Left hindlimb (tissue), 1 donor: Measurements from ENCODE around the gene ADAT2.

ENCODE experiments used
- DNase-seq: peaks from one replicate; pipeline ENCODE4 v3.0.0-alpha.2; 2018

The ADAT2 gene

DNA sequence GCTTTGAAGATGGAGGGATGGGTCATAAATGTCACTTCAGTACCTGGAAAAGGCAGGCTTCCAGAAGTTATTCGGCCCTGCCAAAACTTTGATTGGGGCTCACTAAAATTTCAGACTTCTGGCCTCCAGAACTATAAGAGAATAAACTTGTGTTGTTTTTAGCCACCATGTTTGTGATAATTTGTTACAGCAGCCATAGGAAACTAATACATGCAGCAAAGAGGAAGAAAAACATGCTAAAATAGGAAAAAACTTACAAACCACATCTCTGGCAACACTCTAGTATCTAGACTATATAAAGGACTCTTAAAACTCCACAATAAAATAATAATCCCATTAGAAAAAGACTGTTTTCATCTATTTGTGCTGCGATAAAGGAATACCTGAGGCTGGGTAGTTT lies 9.5 kb downstream of the ADAT2 start:
- DNase-seq = no peak

DNA sequence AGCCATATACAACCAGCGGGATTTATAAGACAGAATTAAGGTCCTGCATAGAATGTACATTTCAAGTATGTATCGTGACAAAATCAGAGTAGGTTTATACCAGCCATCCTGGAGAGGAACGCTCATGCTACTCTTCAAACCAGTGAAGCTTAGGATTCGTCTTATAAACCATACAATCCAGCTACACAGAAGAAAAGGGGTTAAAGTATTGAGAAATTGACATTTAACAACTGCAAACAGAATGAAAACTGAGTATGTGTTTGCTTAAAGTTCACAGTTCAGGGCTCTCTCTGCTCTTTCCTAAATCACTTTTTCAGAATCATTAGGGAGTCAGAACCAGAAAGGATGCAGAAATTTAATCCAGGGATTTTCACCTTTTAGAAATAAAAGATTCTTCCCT lies 17.9 kb downstream of the ADAT2 start:
- no peak for DNase-seq

- no peak for DNase-seq
Measured at GRCh38 chr6:143431226-143431625, 19.3 kb downstream of the ADAT2 start.

- no peak for DNase-seq
Measured at GRCh38 chr6:143429970-143430369, 20.5 kb downstream of the ADAT2 start.

DNA sequence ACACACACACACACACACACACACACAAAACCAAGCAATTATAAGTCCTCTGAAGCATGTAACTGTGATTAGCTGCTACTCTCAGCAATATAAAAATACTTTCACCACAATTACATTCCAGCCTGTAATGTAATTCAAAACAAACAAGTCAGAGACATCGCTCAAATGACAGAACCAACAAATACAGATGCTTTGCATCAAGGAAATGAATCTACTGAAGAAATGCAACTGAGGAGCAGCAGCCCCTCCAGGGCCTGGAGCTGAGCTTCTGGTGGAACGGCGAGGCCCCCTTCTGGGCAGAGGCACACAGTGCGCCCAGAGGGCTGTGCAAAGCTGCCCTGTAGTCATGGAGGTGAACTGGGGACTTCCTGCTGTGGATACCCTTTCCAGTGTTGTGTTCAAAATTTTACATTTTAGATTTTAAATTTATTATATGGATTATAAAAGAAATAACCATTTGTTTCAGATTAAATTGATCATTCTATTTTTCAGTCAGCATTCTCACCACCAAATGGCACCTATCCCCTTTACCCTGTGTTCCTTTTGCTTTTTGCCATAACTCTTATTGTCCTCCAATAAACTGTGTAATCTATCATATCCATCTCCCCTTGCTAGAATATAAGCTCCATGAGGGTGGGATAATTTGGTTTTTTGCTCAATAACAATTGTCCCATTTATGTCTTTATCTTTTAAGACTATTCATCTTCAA lies 23.2 kb downstream of the ADAT2 start:
- peak; percentile 88 for DNase-seq

GRCh38 chr6:143426026-143426425 lies 24.5 kb downstream of the ADAT2 start:
- no peak for DNase-seq

- DNase-seq = no peak
Measured at GRCh38 chr6:143419526-143419925, 31.0 kb downstream of the ADAT2 start.

- no peak for DNase-seq
Measured at GRCh38 chr6:143414769-143415168, 35.7 kb downstream of the ADAT2 start.

GRCh38 chr6:143410859-143411270 lies 39.6 kb downstream of the ADAT2 start:
- no peak for DNase-seq

GRCh38 chr6:143408787-143409162 lies 41.7 kb downstream of the ADAT2 start:
- DNase-seq = no peak

- no peak for DNase-seq
Measured at GRCh38 chr6:143408151-143408786, 42.2 kb downstream of the ADAT2 start.

- DNase-seq = no peak
Measured at GRCh38 chr6:143406673-143407072, 43.8 kb downstream of the ADAT2 start.

DNA sequence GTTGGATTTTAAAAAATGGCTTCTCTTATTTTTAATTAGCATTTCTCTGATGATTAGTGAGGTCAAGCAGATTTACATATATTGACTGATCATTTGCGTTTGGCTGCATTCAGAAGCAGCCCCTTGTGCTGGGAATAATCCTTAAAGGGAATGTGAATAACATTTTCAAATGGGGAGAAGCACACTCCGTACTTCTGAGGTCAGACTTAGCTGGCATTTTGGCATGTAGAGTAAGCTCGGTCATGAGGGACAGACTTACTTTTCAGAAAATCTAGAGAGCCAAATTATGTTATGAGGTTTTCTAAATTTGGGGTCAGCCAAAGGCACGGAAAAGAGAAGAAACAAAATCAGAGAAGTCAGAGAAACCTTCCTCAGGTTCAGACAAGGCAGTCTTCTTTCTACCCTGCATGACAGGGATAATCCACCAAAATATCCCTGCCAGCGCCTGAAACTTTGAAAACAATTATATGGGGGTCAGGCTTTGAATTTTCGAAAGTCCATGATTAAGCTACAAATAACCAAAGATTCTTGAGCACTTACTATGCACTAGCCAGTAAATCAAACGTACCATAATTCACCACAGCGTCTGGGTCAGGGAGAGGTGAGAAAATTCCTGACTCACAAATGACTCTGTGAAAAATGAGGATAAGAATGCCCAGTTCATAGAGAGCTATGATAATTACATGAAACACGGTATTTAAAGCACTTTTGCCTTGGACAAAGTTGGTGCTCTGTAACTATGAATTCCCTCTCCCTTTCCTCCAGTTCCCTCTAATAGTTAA lies 44.9 kb downstream of the ADAT2 start:
- no peak for DNase-seq

DNA sequence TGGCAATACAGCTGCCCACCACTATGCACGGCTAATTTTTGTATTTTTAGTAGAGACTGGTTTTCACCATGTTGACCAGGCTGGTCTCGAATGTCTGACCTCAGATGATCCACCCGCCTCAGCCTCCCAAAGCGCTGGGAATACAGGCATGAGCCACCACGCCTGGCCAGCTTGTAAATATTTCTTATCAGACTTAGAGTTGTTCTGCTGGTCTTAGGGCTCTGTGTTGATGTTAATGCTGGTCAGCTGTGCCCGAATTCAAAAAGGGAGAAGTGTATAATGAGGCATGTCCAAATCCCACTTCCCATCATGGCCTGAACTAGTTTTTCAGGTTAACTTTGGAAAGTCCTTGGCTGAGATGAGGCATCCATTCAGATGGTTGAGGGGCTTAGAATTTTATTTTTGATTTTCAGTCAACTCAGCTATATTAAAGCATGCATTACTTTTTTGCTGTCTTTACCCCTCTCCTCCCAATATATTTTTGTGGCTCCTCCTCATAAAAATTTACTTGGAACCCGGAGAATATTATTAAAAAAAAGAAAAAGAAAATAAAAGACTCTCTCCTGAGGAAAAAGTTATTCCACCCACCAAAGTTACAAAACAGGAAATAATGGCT lies 47.7 kb downstream of the ADAT2 start:
- no peak for DNase-seq

- no peak for DNase-seq
Measured at GRCh38 chr6:143401636-143402370, 48.7 kb downstream of the ADAT2 start.

GRCh38 chr6:143401068-143401446 lies 49.4 kb downstream of the ADAT2 start:
- DNase-seq = no peak

- DNase-seq = no peak
Measured at GRCh38 chr6:143400258-143401067, 50.0 kb downstream of the ADAT2 start.

DNA sequence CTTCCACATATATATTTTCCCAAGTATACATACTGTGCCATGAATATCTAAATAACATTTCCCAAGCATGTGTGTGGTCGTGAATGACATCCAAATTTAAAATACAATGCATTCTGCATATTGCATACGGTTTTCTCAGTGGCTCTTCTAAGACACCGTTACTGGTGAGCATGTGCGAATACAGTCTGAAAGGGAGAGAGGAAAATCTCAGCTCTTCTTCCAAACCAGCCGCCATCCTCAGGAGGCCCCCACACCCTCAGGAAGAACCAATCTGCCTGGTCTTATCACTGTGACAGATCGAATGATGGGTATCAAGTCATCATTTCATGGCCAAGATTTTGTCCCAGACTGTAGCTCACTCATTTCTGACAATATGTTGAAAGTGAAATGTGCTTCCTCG lies 50.7 kb downstream of the ADAT2 start:
- DNase-seq = no peak

- no peak for DNase-seq
Measured at GRCh38 chr6:143399176-143399575, 51.3 kb downstream of the ADAT2 start.

DNA sequence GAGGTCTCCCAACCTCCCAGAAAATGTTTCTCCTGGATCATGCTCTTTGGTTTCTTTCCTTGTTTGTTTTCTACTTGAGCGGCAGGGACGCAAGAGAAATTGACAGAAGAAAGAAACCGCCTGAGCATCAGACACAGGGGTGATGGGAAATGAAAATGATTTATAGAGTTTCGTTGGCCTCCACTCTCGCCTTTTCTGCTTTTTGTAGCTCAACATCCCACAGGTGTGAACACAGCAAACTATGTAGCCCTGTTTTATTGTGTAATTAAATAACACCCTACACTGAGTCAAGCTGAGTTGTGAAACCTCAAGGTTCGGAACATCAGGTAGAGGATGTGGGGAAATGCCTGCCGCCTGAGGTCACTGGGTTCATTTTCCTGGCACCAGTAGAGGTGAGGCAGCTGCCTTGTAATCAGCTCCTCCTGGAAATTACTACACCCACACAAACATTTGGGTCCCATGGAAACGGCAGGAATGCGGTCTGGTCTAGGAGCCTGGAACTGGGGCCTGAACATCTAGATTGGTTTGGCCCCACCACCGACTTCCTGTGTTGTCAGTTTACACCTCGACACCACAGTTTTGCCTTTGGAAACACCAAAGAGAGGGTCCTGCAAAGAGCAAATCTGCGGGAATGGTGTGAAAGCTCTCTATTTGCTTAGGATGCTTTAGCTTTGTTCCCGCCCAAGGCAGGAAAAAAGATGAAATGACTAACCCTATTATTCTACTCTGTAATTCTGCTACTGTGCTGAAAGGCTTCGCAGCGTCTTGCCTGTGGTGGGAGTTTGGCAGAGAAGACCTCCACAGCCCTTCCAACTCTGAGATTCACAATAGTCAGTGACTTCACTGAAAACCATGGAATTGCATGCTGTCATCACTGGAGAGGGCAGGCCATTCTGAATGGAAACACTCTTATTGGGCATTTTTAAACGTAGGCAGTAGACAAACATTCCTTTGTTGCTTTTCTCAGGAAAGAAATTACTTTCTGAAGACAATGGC lies 53.0 kb downstream of the ADAT2 start:
- DNase-seq = peak; percentile 75
